ENCODE data around the gene CCDC195. TPM values are rescaled to one million over a fixed set of nuclear protein-coding genes. Genes with fewer than 3 reads are reported as not detected.

CCDC195 gene
- total RNA-seq, 1 donor from 2014 or later = not detected

DNA sequence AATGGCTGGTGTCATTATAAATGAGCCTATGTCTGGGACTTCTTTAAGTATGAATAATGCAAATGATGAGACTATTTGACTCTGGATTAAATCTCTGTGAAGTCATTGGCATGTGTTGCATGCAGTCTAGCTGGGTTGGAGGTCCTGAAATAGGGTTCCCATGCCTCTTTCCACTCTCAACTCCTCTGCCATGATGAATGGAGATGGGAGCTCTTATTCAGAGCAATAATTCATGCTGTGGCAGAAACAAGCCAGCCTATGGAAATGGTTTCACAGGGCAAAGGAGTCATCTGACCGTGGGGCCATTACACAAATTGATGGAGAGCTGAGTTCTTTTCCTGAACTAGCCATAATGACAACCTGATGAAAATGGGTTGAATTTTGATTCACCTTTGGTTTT is 15.5 kb upstream of the CCDC195 start:
- no peak for DNase-seq (ENCODE audit: extremely low spot score in 2 of 2)
- no peaks in the 10 kb centered on the region for H3K36me3 ChIP-seq
- no peaks in the 10 kb centered on the region for H3K4me1 ChIP-seq
- H3K27me3 ChIP-seq = no peaks in the 10 kb centered on the region
- TF ChIP-seq, protein P1, sequence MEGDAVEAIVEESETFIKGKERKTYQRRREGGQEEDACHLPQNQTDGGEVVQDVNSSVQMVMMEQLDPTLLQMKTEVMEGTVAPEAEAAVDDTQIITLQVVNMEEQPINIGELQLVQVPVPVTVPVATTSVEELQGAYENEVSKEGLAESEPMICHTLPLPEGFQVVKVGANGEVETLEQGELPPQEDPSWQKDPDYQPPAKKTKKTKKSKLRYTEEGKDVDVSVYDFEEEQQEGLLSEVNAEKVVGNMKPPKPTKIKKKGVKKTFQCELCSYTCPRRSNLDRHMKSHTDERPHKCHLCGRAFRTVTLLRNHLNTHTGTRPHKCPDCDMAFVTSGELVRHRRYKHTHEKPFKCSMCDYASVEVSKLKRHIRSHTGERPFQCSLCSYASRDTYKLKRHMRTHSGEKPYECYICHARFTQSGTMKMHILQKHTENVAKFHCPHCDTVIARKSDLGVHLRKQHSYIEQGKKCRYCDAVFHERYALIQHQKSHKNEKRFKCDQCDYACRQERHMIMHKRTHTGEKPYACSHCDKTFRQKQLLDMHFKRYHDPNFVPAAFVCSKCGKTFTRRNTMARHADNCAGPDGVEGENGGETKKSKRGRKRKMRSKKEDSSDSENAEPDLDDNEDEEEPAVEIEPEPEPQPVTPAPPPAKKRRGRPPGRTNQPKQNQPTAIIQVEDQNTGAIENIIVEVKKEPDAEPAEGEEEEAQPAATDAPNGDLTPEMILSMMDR (IDR thresholded peaks at IDR 0.05) = no peak
- TF ChIP-seq POLR2A (IDR thresholded peaks at IDR 0.05) = no peak
- no peak for TF ChIP-seq POLR2AphosphoS5 (IDR thresholded peaks at IDR 0.05; ENCODE audit: insufficient read depth in 1 of 2, low read depth in 1 of 2)
- H3K4me3 ChIP-seq = no peak overlapping the region
- intact Hi-C loops (cut with DNase I) = no loop called here
- H3K9me3 ChIP-seq = no peaks in the 10 kb centered on the region
- no peak overlapping the region for H3K27ac ChIP-seq

DNA sequence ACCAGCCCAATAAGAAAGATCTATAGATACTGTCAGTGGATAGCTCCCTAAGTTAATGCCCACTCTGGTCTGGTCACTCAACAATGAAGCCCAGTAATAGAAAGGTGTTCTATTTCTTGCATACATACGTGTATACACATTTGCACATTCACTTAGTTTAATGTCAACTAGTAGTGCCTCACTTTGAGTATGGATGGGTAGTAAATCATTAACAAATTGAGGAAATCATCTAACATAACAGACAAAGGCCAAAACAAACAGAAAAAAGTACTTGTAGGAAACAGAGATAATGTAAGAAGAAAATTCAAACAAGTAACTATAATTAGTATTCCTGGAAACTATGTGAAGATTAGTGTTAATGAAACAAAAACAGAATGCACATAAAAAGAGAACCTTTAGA is 13.3 kb upstream of the CCDC195 start:
- TF ChIP-seq, protein P1 (IDR thresholded peaks at IDR 0.05) = no peak
- TF ChIP-seq POLR2A (IDR thresholded peaks at IDR 0.05) (no peak), POLR2AphosphoS5 (IDR thresholded peaks at IDR 0.05; ENCODE audit: insufficient read depth in 1 of 2, low read depth in 1 of 2) (no peak)
- intact Hi-C loops (cut with DNase I) = no loop called here
- no peak overlapping the region for H3K27ac ChIP-seq
- no peaks in the 10 kb centered on the region for H3K27me3 ChIP-seq
- no peaks in the 10 kb centered on the region for H3K9me3 ChIP-seq
- DNase-seq (ENCODE audit: extremely low spot score in 2 of 2) = no peak
- no peak overlapping the region for H3K4me3 ChIP-seq
- no peaks in the 10 kb centered on the region for H3K4me1 ChIP-seq
- no peaks in the 10 kb centered on the region for H3K36me3 ChIP-seq

DNA sequence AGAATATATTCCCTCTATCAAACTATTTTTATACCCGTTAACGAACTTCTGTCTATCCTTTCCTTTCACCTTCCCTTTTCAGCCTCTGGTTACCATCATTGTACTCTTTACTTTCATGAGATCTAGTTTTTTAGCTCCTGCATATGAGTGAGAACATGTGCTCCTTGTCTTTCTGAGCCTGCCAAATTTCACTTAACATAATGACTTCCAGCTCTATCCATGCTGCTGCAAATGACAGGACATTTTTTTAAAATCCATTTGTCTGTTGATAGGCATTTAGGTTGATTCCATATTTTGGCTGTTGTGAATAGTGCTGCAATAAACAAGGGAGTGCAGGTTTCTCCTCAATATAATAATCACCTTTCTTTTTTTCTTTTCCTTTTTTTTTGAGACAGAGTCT is 8.2 kb upstream of the CCDC195 start:
- H3K27me3 ChIP-seq = no peaks in the 10 kb centered on the region
- H3K9me3 ChIP-seq = no peaks in the 10 kb centered on the region
- no peaks in the 10 kb centered on the region for H3K4me1 ChIP-seq
- H3K36me3 ChIP-seq = no peaks in the 10 kb centered on the region
- intact Hi-C loops (cut with DNase I) = no loop called here
- no peak for DNase-seq (ENCODE audit: extremely low spot score in 2 of 2)
- H3K27ac ChIP-seq = no peak overlapping the region
- no peak overlapping the region for H3K4me3 ChIP-seq
- TF ChIP-seq POLR2A (IDR thresholded peaks at IDR 0.05) = no peak
- TF ChIP-seq, protein P1 (IDR thresholded peaks at IDR 0.05) = no peak

DNA sequence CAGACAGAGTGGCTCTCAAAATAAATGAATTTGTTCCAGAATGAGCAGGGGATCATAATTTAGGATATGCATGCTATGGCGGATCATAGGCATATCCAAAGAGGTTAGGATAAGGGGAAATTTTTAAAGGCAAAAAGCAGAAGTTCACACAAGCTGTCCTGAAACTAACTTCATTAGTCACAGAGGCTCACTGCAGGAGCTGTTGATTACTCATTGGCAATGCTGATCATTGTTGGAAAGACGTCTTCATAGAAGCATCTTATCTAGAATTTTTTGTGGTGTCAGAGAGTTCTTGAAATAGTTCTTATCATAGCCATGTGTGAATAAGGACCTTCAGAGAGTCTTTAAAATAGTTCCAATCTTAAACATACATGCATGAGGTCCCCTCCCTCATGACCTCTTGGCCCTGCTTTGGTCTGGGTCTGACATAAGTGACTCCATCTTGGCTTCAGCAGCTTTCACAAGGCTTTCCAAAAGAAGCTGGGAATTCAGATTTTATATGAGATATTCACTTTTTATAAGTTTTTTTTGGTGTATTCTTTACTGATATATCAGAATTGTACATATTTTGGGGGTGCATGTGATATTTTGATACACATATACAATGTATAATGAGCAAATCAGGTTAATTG is 7.5 kb upstream of the CCDC195 start:
- no peak overlapping the region for H3K4me3 ChIP-seq
- no peaks in the 10 kb centered on the region for H3K27me3 ChIP-seq
- H3K4me1 ChIP-seq = no peaks in the 10 kb centered on the region
- DNase-seq (ENCODE audit: extremely low spot score in 2 of 2) = no peak
- TF ChIP-seq POLR2A (IDR thresholded peaks at IDR 0.05) = no peak
- TF ChIP-seq, protein P1 (IDR thresholded peaks at IDR 0.05) = no peak
- TF ChIP-seq POLR2AphosphoS5 (IDR thresholded peaks at IDR 0.05; ENCODE audit: insufficient read depth in 1 of 2, low read depth in 1 of 2) = no peak
- H3K27ac ChIP-seq = no peak overlapping the region
- H3K9me3 ChIP-seq = no peaks in the 10 kb centered on the region
- intact Hi-C loops (cut with DNase I) = no loop called here
- no peaks in the 10 kb centered on the region for H3K36me3 ChIP-seq

DNA sequence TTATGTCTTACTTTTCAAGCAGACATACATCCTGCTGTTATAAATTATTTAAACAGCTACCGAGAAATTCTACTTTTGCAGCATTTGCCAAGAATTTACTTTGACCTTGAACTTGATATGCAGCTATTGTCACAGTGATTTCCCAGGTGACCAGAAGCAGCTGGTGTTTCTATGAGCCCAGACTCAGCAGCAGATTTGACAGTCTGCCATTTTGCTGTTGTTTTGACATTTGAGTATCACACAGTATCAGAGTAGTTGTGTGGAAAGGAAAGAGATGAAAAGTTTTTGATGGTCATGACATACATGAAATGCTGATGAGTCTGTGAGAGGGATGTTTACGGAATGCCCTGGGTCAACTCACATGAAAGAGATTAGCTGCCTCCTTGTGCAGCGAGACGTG is 6.6 kb upstream of the CCDC195 start:
- H3K36me3 ChIP-seq = no peaks in the 10 kb centered on the region
- H3K27me3 ChIP-seq = no peaks in the 10 kb centered on the region
- intact Hi-C loops (cut with DNase I) = no loop called here
- H3K27ac ChIP-seq = no peak overlapping the region
- H3K4me1 ChIP-seq = no peaks in the 10 kb centered on the region
- no peak for DNase-seq (ENCODE audit: extremely low spot score in 2 of 2)
- no peak overlapping the region for H3K4me3 ChIP-seq
- TF ChIP-seq POLR2AphosphoS5 (IDR thresholded peaks at IDR 0.05; ENCODE audit: insufficient read depth in 1 of 2, low read depth in 1 of 2) (no peak), POLR2A (IDR thresholded peaks at IDR 0.05) (no peak)
- TF ChIP-seq, protein P1 (IDR thresholded peaks at IDR 0.05) = no peak
- no peaks in the 10 kb centered on the region for H3K9me3 ChIP-seq
